Measurements from ENCODE around the gene C20orf204.
A peak's percentile ranks its signal among the peaks of the same experiment; 100 is the strongest.
"Not testable (repeated sequence)": the region's sequence is repeated elsewhere in the genome, so short reads cannot be mapped to it uniquely, and the experiment has no call there.

Gene C20orf204

GRCh38 chr20:64083378-64083803 is 47.4 kb downstream of the C20orf204 start:
- DNase-seq (ENCODE audit: low spot score) = peak; percentile 60

DNA sequence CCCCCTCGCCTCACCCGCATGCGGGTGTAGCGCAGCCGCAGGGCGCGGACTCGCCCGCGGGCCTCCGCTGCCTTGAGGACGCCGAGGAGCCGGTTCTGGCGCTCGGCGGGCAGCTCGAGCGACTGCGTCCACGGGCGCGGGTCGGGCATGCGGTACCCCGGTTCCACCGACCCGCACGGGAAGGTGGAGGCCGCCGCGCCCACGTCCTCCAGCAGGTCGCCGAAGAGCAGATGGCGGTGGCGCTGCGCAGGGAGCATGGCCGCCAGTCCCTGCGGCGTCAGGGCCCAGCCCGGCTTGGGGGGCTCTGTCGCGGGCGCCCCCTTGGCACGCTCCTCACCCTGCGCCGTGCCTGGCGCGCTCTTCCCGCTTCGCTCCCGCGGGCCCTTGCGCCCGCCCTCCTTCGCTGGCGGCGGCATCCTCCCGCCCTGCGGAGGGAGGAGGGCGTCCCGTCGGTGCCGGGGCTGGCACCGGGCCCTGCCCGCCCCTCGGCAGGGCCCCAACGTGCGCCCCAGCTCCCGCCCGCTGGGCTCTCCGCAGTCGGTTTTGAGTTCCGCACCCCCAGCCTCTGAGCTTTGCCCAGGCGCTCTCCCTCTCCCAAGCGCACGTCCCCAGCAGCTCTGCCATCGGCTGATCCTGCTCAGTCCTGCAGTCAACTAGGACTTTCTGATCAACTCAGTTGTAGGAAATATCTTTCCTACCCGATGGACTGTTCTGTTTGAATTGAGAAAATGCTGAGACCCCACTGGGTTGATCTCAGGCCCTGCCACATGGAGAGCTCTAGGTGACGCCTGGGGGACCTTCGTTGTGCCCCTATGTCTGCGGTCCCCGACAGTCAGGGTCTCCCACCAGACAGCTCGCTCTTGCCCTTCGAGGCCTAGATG is 48.1 kb downstream of the C20orf204 start, which contains the start of gene LKAAEAR1:
Gene LKAAEAR1 (minus strand): TSS at position 595 of the 881 bp plus-strand sequence. CDS start 179 bp downstream, at position 416.
- no peak for DNase-seq (ENCODE audit: low spot score)

DNA sequence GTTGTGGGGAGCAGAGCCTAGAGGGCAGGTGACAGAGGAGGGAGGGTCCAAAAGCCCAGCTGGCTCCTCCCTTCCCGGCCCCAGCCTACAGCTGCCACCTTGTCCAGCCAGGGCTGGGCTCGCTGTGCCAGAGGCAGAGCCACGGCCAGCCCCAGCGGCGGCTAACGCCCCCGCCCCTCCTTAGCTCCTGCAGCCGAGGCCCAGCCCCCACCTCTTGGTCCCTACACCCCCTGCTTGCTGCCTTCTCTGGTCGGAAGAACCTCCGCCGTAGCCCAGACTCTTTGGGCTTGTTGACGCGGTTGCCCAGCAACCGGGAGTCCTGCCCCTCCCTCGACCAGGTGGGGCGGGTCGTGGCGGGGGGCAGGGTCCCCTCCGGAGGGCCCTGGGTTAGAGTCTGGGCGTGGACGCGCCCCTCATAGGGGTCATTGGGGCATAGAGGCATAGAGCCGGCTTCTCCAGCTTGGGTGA is 48.7 kb downstream of the C20orf204 start:
- DNase-seq (ENCODE audit: low spot score) = no peak

- DNase-seq (ENCODE audit: low spot score) = no peak
Measured at GRCh38 chr20:64086801-64087200, 50.8 kb downstream of the C20orf204 start.

DNA sequence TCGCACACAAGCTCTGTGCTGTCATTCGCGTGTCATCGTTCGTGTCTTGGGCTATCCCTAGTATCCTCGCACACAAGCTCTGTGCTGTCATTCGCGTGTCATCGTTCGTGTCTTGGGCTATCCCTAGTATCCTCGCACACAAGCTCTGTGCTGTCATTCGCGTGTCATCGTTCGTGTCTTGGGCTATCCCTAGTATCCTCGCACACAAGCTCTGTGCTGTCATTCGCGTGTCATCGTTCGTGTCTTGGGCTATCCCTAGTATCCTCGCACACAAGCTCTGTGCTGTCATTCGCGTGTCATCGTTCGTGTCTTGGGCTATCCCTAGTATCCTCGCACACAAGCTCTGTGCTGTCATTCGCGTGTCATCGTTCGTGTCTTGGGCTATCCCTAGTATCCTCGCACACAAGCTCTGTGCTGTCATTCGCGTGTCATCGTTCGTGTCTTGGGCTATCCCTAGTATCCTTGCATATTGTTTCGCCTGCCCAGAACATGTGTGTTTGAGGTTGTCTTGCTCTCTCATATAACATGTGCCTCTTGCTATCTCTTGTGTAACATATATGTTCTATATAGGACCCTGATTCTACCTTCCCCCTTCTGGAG is 51.3 kb downstream of the C20orf204 start:
- DNase-seq (ENCODE audit: low spot score) = not testable (repeated sequence)

DNA sequence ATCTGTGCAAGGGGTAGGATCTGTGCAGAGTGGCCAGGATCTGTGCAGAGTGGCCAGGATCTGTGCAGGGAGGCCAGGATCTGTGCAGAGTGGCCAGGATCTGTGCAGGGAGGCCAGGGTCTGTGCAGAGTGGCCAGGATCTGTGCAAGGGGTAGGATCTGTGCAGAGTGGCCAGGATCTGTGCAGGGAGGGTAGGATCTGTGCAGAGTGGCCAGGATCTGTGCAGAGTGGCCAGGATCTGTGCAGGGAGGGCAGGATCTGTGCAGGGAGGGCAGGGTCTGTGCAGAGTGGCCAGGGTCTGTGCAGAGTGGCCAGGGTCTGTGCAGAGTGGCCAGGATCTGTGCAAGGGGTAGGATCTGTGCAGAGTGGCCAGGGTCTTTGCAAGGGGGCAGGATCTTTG is 52.6 kb downstream of the C20orf204 start:
- DNase-seq (ENCODE audit: low spot score) = not testable (repeated sequence)
